Limb (tissue), 2 donors: ENCODE measurements around the gene ARHGEF16.
A peak's percentile ranks its signal among the peaks of the same experiment; 100 is the strongest.

Source experiments
- DNase-seq, 2 donors: peaks; one replicate each; pipeline ENCODE4 v3.0.0-alpha.2; 2016; ENCODE audit errors: extremely low spot score in 2 of 2

ARHGEF16 gene

DNA sequence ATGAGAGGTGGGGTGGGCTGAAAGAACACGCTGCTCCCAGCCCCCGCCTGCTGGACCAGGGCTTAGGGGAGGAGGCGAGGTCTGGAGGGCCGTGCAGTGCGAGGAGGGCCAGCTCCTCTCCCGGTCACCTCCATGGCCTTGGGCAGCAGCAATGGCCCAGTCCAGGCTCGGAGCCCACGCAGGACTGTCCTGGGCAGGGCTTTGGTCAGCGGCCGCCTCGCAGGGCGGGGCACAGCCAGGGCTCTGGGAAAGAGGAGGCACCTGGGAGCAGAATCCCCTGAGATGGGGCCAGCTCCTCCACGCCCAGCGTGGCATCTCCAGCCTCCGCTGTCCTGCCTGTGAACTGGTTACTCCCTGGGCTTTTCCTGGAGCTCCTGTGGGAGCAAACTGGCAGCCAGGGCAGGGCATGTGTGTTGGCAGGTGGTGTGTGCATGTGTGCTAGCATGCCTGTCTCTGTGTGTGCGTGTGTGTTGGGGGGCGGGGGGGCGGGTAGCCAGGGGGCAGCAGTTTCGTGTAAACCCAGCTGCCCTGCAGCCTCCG, 27.4 kb downstream of the ARHGEF16 start:
- DNase-seq, result no peak

GRCh38 chr1:3482378-3482849, 27.9 kb downstream of the ARHGEF16 start:
- no peak for DNase-seq

DNA sequence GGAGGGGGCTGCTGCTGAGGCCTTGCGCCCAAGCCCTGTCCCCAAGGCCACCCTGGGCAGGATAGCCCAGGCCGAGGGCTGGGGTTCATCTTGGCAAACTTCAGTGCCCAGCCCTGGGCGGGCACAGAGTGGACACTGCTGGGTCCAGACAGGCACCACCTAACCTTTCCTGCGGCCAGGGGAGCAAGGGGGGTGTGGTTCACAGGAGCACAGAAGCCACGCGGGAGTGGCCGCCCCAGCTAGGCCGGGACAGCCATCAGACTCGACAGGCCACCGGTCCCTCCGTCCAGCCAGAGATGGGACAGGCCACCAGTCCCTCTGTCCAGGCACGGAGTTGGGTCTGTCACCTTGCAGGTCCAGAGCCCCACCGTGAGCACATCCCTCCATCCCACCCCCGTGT, 28.9 kb downstream of the ARHGEF16 start:
- no peak for DNase-seq

- peak in 1 of 2 donors; percentile 67 for DNase-seq
Observed at GRCh38 chr1:3483801-3484444, 29.5 kb downstream of the ARHGEF16 start.

- DNase-seq, result no peak
Observed at GRCh38 chr1:3485016-3485415, 30.6 kb downstream of the ARHGEF16 start.

DNA sequence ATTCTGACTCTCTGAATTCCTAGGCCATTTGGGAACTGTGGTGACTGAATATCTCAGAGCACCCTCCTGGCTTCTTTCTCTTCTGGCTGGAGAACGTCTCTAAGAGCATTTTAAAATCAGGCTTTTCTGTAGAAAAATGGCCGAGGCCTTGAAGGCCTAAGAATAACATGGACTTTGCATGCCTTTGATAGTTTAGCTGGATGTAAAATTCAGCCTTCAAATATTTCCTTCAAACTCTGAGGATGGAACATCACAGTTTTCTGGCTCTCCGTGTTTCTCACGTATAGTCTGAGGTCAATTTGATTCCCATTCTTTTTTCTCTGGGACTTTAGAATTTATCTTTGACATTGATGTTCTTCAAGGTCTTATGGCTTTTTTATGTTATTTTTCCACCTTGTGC, 34.0 kb downstream of the ARHGEF16 start:
- DNase-seq, result no peak

- no peak for DNase-seq
Observed at GRCh38 chr1:3490046-3490745, 35.7 kb downstream of the ARHGEF16 start.

DNA sequence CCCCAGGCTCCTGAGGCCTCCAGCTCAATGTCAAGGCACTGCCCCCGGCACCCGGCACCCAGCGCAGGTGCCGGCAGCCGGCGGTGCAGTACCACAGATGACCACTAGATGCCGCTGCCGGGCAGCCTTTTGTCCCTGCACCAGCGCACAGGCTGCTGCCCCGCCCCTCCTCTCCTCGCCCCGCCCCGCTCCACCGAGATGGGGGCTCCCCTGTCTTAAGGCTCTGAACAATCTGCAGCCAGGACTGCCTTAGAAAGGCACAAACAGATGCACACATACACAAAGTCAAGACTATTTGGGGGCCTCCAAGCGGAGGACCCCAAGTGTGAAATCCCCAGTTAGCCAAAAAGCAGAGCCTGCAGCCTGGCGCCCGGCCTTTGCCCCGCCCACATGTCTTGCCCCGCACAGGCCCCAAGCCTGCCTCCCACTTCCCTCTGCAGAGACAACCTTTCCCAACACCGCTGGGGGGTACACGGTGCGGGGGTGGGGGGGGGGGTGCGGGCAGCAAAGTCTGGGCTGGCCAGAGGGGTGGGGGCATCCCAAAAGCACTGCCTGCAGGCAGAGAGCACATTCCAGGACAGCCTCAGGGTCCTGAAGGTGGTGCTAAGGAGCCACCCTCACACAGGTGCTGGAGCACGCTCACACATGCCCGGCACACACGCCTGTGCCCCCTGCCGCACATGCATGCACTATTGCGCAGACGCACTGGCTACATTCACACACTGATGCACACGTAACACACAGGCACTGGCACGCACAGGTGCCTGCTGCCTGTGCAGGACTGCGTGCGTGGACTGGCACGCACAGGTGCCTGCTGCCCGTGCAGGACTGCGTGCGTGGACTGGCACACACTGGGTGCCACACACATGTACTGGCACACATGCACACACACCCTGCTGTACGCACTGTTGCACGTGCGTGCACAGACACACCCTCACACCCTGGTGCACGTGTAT, 37.1 kb downstream of the ARHGEF16 start:
- peak; percentile 53 to 91 for DNase-seq

- no peak for DNase-seq
Observed at GRCh38 chr1:3492545-3493246, 38.2 kb downstream of the ARHGEF16 start.

- no peak for DNase-seq
Observed at GRCh38 chr1:3494321-3495308, 40.1 kb downstream of the ARHGEF16 start.

GRCh38 chr1:3495776-3496745, 41.6 kb downstream of the ARHGEF16 start:
- DNase-seq, result no peak

DNA sequence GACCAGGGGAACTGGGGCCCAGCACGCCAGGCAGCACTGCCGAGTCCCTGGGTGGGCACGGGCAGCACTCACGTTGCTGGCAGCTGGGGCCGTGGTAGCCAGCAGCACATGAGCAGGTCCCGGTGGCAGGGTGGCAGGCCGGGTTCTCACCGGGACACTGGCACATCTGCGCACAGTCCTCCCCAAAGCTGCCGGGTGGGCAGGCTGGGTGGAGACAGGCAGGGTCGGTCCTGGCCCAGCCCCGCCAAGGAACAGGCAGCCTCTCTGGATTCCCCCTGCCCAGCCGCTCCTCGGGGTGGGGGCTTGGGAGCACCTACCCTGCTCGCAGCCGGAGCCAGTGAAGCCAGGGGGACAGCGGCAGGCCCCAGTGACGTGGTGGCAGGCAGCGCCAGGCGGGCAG, 42.5 kb downstream of the ARHGEF16 start:
- no peak for DNase-seq

- no peak for DNase-seq
Observed at GRCh38 chr1:3497521-3497920, 43.1 kb downstream of the ARHGEF16 start.

- no peak for DNase-seq
Observed at GRCh38 chr1:3498246-3498930, 43.9 kb downstream of the ARHGEF16 start.

- DNase-seq, result no peak
Observed at GRCh38 chr1:3498986-3499385, 44.5 kb downstream of the ARHGEF16 start.

- DNase-seq, result no peak
Observed at GRCh38 chr1:3499611-3500010, 45.1 kb downstream of the ARHGEF16 start.

GRCh38 chr1:3500265-3500835, 45.9 kb downstream of the ARHGEF16 start:
- no peak for DNase-seq

- no peak for DNase-seq
Observed at GRCh38 chr1:3501437-3501836, 47.0 kb downstream of the ARHGEF16 start.
